Measurements from ENCODE around the gene GSDMA.

DNA sequence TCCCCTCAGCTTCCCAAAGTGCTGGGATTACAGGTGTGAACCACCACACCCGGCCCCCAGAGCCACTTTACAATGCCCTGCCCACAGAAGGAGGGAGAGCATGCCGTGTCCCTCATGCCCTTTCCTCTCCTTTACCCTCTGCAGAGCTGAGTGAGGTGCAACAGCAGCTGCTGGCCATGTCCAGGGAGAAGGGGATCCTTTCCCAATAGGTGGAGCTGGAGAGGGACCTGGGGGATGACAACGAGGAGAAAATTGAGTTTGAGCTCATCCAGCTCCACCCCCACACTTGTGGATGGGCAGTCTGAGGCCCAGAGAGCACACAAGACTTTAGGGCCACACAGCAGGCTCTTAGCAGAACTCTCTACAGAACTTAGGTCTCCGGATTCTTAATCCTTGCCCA is 7.9 kb upstream of the GSDMA start:
- TF ChIP-seq CTCF (IDR thresholded peaks at IDR 0.05; ENCODE audit: low read depth, low read length, poor library complexity, severe bottlenecking) (no peak), EZH2phosphoT487 (IDR thresholded peaks at IDR 0.05; ENCODE audit: borderline replicate concordance, low read length) (no peak)
